Fibroblast of mammary gland (primary cell): Measurements from ENCODE around the gene SH2D1B.
"Not testable (repeated sequence)": the region's sequence is repeated elsewhere in the genome, so short reads cannot be mapped to it uniquely, and the experiment has no call there.

Experiments
- DNase-seq: peaks from one replicate; pipeline ENCODE4 v3.0.0-alpha.2; 2010; ENCODE audit warnings: low read depth
- H3K4me3 ChIP-seq: 2 replicates; pipeline ENCODE4 v1.5.1; 2011; ENCODE audit warnings: low read depth, mild to moderate bottlenecking, low read length, moderate library complexity; ENCODE audit not compliant: control insufficient read depth
- TF ChIP-seq, protein P1 (sequence below): conservative IDR thresholded peaks from 2 replicates; pipeline ENCODE4 v1.5.1; 2011; ENCODE audit warnings: low read depth, low read length, inconsistent platforms; ENCODE audit not compliant: control insufficient read depth, insufficient read depth

SH2D1B gene, protein sequence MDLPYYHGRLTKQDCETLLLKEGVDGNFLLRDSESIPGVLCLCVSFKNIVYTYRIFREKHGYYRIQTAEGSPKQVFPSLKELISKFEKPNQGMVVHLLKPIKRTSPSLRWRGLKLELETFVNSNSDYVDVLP

DNA sequence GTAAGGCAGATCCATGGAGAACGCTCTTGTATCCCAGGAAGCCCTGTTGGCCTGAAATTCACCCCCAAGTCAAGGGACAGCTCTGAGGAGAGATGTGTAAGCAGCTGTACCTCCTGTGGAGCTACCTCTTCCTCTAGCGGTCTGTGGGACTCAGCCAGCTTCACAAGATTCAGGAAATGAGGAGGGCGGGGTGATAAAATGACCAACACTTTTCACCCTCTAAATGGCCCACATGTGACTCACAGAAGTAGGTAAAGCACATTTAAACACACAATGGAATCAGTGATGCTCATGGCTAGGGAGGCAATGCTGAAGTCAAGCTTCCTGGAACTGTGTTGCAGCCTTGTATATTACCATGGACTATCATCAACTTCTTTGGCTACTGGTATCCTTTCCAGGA lies at the start of gene SH2D1B:
Gene SH2D1B (minus strand): TSS at position 135 of the 400 bp plus-strand sequence. CDS start 120 bp downstream, at position 15.
- no peak for DNase-seq
- TF ChIP-seq, protein P1, sequence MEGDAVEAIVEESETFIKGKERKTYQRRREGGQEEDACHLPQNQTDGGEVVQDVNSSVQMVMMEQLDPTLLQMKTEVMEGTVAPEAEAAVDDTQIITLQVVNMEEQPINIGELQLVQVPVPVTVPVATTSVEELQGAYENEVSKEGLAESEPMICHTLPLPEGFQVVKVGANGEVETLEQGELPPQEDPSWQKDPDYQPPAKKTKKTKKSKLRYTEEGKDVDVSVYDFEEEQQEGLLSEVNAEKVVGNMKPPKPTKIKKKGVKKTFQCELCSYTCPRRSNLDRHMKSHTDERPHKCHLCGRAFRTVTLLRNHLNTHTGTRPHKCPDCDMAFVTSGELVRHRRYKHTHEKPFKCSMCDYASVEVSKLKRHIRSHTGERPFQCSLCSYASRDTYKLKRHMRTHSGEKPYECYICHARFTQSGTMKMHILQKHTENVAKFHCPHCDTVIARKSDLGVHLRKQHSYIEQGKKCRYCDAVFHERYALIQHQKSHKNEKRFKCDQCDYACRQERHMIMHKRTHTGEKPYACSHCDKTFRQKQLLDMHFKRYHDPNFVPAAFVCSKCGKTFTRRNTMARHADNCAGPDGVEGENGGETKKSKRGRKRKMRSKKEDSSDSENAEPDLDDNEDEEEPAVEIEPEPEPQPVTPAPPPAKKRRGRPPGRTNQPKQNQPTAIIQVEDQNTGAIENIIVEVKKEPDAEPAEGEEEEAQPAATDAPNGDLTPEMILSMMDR = no peak
- no peak within 1 kb of the TSS for H3K4me3 ChIP-seq

DNA sequence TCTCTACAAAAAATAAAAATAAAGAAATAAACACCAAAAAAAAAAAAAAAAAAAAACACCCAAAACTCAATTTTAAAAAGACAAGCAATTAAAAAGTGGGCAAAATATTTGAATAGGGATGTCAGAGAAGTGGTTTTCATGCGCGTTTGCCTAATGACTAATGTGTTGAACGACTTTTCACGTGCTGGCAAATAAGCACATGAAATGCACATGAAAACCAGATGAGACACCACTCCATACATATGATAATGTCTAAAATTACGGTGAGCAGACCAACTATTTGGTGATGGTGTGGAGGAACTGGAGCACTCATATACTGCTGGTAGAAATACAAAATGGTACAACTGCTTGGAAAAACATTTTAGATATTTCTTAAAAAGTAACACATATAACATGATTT lies 46.3 kb upstream of the SH2D1B start:
- TF ChIP-seq, protein P1 = no peak

DNA sequence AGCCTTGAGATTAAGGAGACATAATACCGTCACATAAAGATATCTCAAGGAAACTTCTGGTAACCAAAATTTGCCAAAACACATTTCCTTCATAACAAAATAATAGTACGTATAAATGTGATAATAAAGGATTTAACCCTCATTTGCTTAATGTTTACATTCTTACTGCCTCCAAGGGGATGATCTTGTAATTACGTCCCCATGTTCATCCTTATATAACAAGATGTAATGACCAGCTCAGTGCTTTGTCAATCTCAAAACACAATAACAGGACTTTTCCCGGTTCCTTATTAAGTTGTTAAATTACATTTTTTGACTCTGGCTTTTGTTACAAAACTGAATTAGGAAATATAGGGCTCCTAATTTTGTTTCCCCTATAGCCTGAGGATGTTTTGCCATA lies 44.4 kb upstream of the SH2D1B start:
- DNase-seq = no peak
- no peak overlapping the region for H3K4me3 ChIP-seq
- TF ChIP-seq, protein P1 = no peak

More for the DNA sequence above, 46.3 kb upstream of the SH2D1B start:
- DNase-seq = no peak
- no peak overlapping the region for H3K4me3 ChIP-seq

DNA sequence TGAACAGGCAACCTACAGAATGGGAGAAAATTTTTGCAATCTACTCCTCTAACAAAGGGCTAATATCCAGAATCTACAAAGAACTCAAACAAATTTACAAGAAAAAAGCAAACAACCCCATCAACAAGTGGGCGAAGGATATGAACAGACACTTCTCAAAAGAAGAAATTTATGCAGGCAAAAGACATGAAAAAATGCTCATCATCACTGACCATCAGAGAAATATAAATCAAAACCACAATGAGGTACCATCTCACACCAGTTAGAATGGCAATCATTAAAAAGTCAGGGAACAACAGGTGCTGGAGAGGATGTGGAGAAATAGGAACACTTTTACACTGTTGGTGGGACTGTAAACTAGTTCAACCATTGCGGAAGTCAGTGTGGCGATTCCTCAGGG lies 42.4 kb upstream of the SH2D1B start:
- H3K4me3 ChIP-seq, DNase-seq: not testable (repeated sequence)

DNA sequence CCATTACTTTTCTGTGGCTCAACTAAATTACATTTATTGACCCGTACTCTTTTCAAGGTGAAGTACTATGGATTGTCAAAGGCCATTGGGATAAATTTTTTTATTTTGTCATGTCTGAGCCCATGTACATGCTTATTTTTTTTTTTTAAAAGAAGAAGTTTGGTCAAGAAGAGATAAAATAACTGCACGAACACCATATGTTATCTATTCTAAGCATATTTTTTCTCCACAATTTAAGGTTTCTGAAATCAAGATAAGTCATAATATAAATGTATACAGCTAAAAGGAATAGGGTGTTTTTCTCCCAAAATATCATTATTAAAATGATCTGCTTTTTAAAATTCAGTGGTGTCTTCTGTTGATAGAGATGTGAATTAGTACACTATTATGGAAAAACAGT lies 35.0 kb upstream of the SH2D1B start:
- H3K4me3 ChIP-seq = no peak overlapping the region
- TF ChIP-seq, protein P1 = no peak
- no peak for DNase-seq

DNA sequence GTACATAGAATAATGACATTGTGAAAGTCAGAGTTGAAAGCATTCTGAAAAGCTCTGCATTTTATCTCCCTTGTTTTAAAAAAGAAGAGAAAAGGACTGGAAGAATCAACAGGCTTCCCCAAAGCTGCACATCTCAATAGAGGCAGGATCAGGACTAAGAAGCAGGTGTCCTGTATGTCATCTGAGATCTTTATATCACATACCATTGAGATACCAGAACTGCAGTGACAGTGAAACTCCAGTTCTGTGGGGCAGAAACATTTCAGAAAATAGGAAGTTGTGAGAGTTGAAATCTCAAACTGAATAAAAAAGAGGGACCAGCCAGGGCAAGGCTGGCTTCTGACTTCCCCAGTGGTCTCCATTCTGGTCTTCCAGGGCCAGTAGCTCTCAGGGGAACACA lies 33.0 kb upstream of the SH2D1B start:
- TF ChIP-seq, protein P1 = no peak
- H3K4me3 ChIP-seq = no peak overlapping the region

DNA sequence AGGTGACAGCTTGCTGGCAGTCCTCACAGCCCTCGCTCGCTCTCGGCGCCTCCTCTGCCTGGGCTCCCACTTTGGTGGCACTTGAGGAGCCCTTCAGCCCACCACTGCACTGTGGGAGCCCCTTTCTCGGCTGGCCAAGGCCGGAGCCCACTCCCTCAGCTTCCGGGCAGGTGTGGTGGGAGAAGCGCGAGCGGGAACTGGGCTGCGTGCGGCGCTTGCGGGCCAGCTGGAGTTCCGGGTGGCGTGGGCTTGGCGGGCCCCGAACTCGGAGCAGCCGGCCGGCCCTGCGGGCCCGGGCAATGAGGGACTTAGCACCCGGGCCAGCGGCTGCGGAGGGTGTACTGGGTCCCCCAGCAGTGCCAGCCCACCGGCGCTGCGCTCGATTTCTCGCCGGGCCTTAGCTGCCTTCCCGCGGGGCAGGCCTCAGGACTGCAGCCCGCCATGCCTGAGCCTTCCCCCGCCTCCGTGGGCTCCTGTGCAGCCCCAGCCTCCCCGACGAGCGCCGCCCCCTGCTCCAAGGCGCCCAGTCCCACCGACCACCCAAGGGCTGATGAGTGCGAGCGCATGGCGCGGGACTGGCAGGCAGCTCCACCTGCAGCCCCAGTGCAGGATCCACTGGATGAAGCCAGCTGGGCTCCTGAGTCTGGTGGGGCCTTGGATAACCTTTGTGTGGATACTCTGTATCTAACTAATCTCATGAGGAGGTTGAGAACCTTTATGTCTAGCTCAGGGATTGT lies 21.2 kb upstream of the SH2D1B start:
- not testable (repeated sequence) for DNase-seq, H3K4me3 ChIP-seq

More for the DNA sequence above, 33.0 kb upstream of the SH2D1B start:
- no peak for DNase-seq

DNA sequence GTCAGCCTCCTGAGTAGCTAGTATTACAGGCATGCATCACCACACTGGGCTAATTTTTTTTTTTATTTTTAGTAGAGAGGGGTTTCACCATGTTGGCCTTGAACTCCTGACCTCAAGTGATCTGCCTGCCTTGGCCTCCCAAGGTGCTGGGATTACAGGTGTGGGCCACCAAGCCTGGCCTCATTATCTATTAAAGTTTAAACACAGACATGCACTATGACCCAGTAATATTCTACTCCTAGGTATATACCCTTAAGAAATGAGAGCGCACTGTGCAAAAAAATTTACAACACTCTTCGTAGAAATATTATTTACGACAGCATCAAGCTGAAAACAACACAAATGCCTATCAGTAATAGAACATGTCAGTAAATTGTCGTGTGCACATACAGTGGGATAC lies 18.6 kb upstream of the SH2D1B start:
- no peak overlapping the region for H3K4me3 ChIP-seq
- DNase-seq = no peak
- TF ChIP-seq, protein P1 = no peak
